Parietal lobe (tissue), 1 donor: ENCODE results near the gene ACIN1. TPM values are rescaled to one million over a fixed set of nuclear protein-coding genes. Genes with fewer than 3 reads are reported as not detected.

Source experiments
- total RNA-seq: library from RNA; depleted of rRNA; stranded (reverse); fragments of >200 nt; gene quantifications from one replicate; pipeline ENCODE4 v1.2.3, GENCODE V29; 2014

Gene ACIN1
- total RNA-seq = 161 TPM

DNA sequence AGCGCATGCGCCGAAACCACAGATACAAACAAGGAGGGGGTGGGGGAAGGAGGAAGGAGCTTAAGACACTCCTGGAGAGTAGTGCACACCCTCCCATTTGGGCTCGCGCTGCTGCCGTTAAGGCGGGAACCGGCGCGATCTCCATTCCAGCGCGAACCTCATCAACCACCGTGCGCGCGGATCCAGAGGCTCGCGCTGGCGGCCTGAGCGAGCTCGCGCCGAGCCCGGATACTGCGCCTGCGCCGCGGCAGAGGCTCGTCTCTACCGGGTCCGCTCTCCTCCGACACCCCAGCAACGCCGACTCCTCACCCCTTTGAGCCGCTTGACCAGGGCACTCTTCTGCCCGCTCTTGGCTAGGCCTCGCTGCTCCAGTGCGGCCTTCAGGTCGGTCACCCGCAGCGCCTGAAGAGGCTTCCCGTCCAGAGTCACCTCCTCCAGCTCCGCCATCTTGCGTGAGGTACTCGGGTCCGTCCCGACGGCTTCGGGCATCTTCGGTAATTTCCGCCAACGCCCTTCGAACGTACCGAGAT, at the start of gene ACIN1:
TSS of gene ACIN1 (minus strand) at position 471 of the 530 bp plus-strand sequence. CDS start at position 447, 24 bp downstream.

GRCh38 chr14:23118506-23119362, 23.8 kb upstream of the ACIN1 start, which contains the start of gene CEBPE:
TSS of gene CEBPE (minus strand) at chr14:23119255. CDS start at chr14:23119091, 164 bp downstream.

GRCh38 chr14:23104591-23105347, 9.8 kb upstream of the ACIN1 start, which contains the start of gene CIROP:
TSS of gene CIROP (minus strand) at chr14:23104989. CDS start at chr14:23104920, 69 bp downstream.

DNA sequence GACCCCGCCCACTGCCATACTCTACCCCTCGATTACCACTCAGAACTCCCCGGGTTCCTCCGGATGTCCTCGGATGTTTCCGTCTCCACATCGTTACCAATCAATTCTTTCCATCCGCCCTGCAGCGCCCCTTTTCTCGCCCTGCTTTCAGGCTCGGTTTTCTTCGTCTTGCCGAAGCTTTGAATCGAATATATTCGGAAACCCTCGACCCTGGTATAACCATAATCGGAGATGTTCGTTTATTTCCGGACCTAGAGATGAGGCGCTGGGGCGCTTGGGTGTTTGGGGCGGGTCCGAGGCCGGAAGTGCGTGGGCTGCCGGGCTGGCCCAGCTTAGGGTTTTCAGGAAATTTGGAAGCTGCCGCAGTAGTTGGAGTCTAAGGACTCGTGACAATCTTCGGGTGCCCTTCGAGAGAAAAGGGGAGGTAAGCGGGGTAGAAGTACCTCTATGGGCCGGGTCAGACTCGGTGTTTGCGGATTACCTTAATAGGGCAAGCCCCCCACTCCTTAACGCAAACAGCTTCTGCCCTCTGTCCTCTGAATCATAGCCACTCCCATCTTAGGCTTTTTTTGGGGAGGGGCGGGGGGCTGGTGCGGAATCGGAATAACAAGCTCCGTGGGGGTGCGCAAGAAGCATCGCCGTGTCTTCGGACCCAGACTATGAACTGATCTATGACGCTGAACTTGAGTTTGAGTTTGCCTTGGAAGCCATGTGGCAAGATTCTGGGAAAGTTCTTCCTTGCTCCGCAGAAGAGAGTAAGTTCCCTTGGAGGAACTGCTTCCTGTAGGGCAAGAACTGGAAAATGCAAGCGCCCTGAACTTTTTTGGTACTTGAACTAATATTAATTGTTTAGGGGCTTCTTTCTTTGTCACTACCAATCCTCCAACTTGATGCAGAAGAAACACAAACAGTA, 516 bp upstream of the ACIN1 start, which contains the start of gene C14orf119:
TSS of gene C14orf119 (plus strand) at position 310 of the 913 bp plus-strand sequence. CDS start 2,154 bp downstream, outside the sequence.

DNA sequence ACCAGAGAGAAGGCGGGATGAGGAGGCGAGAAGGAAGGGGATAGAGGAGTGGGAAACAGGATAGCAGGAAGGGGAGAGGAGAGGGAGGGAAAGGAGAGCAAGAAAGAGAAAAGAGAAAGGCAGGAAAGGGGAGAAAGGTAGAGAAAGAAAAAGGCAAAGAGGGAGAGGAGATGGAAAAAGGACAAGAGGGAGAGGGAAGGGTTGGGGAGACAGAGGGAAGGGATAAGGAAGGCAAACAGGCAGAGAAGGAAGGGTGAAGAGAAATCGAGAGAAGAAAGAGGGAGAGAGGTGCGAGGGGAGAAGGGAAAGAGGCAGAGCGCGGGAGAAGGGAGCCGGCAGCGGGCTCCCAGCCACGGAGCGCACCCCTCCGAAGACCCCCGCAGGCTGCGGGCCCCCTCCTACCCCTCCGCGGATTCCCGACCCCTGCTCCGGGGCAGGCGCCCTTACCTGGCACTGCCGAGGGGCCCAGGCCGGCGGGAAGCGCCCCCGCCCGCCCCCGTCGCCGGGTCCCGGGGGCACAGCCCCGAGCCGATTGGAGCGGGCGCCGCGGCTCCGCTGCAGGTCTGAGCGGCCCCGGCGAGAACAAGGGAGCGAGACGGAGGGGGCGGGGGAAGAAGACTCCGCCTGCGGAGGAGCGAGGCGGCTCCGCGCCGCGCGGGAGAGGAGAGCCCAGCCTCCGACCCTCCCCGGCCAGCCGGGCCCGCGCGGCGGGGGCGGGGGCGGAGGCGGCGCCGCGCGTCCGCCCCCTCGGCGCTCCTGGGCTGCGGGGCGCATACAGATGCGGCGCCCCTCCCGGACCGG, 37.8 kb downstream of the ACIN1 start, which contains the start of gene CDH24:
TSS of gene CDH24 (minus strand) at position 565 of the 801 bp plus-strand sequence. CDS start 1,787 bp downstream, outside the sequence.

GRCh38 chr14:23042162-23042965, 52.6 kb downstream of the ACIN1 start, which contains the start of gene PSMB11:
TSS of gene PSMB11 (plus strand) at chr14:23042212. CDS start at chr14:23042226, 14 bp downstream.

GRCh38 chr14:23034498-23035302, 60.2 kb downstream of the ACIN1 start, which contains the start of gene PSMB5:
TSS of gene PSMB5 (minus strand) at chr14:23034900. CDS start at chr14:23034881, 19 bp downstream.

GRCh38 chr14:23009939-23010726, 84.8 kb downstream of the ACIN1 start, which contains the start of gene C14orf93:
TSS of gene C14orf93 (minus strand) at chr14:23010143. CDS start at chr14:22999023, 11,120 bp downstream.

Other genes with a start within 250 kb of the ACIN1 start
- 4.1 TPM for gene LRP10, start 223.4 kb downstream of the ACIN1 start, total RNA-seq
- 1.9 TPM for gene REM2, start 211.9 kb downstream of the ACIN1 start, total RNA-seq
- 66.0 TPM for gene RBM23, start 176.0 kb downstream of the ACIN1 start, total RNA-seq
- 46.6 TPM for gene PRMT5, start 165.8 kb downstream of the ACIN1 start, total RNA-seq
- gene HAUS4, start 138.0 kb downstream of the ACIN1 start, total RNA-seq = 27.2 TPM
- 4.7 TPM for gene AJUBA, start 112.6 kb downstream of the ACIN1 start, total RNA-seq
- gene C14orf93, start 85.0 kb downstream of the ACIN1 start, total RNA-seq = 6.3 TPM
- gene PSMB5, start 60.2 kb downstream of the ACIN1 start, total RNA-seq = 127 TPM
- gene PSMB11, start 52.9 kb downstream of the ACIN1 start, total RNA-seq = not detected
- gene CDH24, start 37.6 kb downstream of the ACIN1 start, total RNA-seq = 22.5 TPM
- 14.4 TPM for gene C14orf119, start 369 bp upstream of the ACIN1 start, total RNA-seq
- gene CIROP, start 9.9 kb upstream of the ACIN1 start, total RNA-seq = not detected
- gene CEBPE, start 24.1 kb upstream of the ACIN1 start, total RNA-seq = not detected
- 5.0 TPM for gene SLC7A8, start 88.5 kb upstream of the ACIN1 start, total RNA-seq
- not detected for gene RNF212B, start 142.8 kb upstream of the ACIN1 start, total RNA-seq
- 4.1 TPM for gene HOMEZ, start 191.0 kb upstream of the ACIN1 start, total RNA-seq
- 12.8 TPM for gene PPP1R3E, start 207.7 kb upstream of the ACIN1 start, total RNA-seq
- 20.3 TPM for gene BCL2L2, start 211.7 kb upstream of the ACIN1 start, total RNA-seq
- 94.8 TPM for gene PABPN1, start 226.3 kb upstream of the ACIN1 start, total RNA-seq